Keratinocyte (primary cell): ENCODE results near the gene PARD6G. TPM values are rescaled to one million over a fixed set of nuclear protein-coding genes. Genes with fewer than 3 reads are reported as not detected.

Source experiments
- DNase-seq: peaks from one replicate; pipeline ENCODE4 v3.0.0-alpha.2; 2011; ENCODE audit warnings: low read depth, missing footprints, low spot score
- FAIRE-seq: peaks from 2 replicates; lab custom pipeline; 2011; peaks lifted over from hg19 to GRCh38; lab: Jason Lieb, UNC
- H2AFZ ChIP-seq: 2 replicates; pipeline ENCODE4 v1.6.0; 2012; ENCODE audit warnings: low read length, control low read depth, inconsistent platforms; ENCODE audit not compliant: control insufficient read depth
- H3K27ac ChIP-seq: 2 replicates; pipeline ENCODE4 v1.5.1; 2011; ENCODE audit warnings: low read length; ENCODE audit not compliant: control insufficient read depth, insufficient read depth
- H3K27me3 ChIP-seq: 3 replicates; pipeline ENCODE4 v1.6.0; 2011; ENCODE audit warnings: low read length; ENCODE audit not compliant: control insufficient read depth, insufficient read depth; ENCODE audit errors: extremely low read depth
- H3K36me3 ChIP-seq, 2 experiments: 2 replicates in 1 of 2; 3 replicates in 1 of 2; pipeline ENCODE4 v1.5.1; 2011; ENCODE audit warnings: low read length in 2 of 2, mild to moderate bottlenecking in 1 of 2; ENCODE audit not compliant: control insufficient read depth in 2 of 2, insufficient read depth in 2 of 2; ENCODE audit errors: extremely low read depth in 1 of 2
- H3K4me1 ChIP-seq: 3 replicates; pipeline ENCODE4 v1.5.1; 2011; ENCODE audit warnings: low read length; ENCODE audit not compliant: control insufficient read depth, insufficient read depth; ENCODE audit errors: extremely low read depth
- H3K4me2 ChIP-seq: 3 replicates; pipeline ENCODE4 v1.6.0; 2011; ENCODE audit warnings: low read depth, low read length; ENCODE audit not compliant: control insufficient read depth, insufficient read depth; ENCODE audit errors: extremely low read depth
- H3K4me3 ChIP-seq, 3 experiments: fragments of 200-600 bp in 1 of 3; sonication (generic) in 1 of 3; 2 replicates in 2 of 3; 3 replicates in 1 of 3; pipeline ENCODE4 v1.5.1; 2011 to 2016; ENCODE audit warnings: low read length in 3 of 3, mild to moderate bottlenecking in 3 of 3, control low read depth in 2 of 3, inconsistent platforms in 1 of 3, low read depth in 1 of 3, mixed read lengths in 1 of 3, mixed run types in 1 of 3, moderate library complexity in 1 of 3; ENCODE audit not compliant: control insufficient read depth in 2 of 3, insufficient read depth in 2 of 3; ENCODE audit errors: extremely low read depth in 1 of 3
- H3K79me2 ChIP-seq: 2 replicates; pipeline ENCODE4 v1.6.0; 2012; ENCODE audit warnings: low read length; ENCODE audit not compliant: control insufficient read depth, insufficient read depth
- H3K9ac ChIP-seq: 3 replicates; pipeline ENCODE4 v1.6.0; 2011; ENCODE audit warnings: low read length; ENCODE audit not compliant: control insufficient read depth, insufficient read depth; ENCODE audit errors: extremely low read depth
- H3K9me1 ChIP-seq: 3 replicates; pipeline ENCODE4 v1.6.0; 2011; ENCODE audit warnings: low read length; ENCODE audit not compliant: control insufficient read depth, insufficient read depth; ENCODE audit errors: extremely low read depth
- H3K9me3 ChIP-seq: 2 replicates; pipeline ENCODE4 v1.5.1; 2012; ENCODE audit warnings: low read depth, low read length; ENCODE audit not compliant: control insufficient read depth
- H4K20me1 ChIP-seq: 3 replicates; pipeline ENCODE4 v1.6.0; 2011; ENCODE audit warnings: low read length; ENCODE audit not compliant: control insufficient read depth, insufficient read depth; ENCODE audit errors: extremely low read depth
- EZH2 ChIP-seq: IDR thresholded peaks from one replicate; pipeline ENCODE4 v1.6.1; 2012; ENCODE audit warnings: inconsistent platforms, mild to moderate bottlenecking, low read length, moderate library complexity
- dilution Hi-C: fragments of 300-500 bp; cut with MboI; formaldehyde crosslinking; loops from one replicate; pipeline ENCODE4 v1.7.0; 2020; ENCODE audit warnings: low sequenced_read_pairs; ENCODE audit not compliant: extremely low pct_ligation_motif_present
- polyA plus RNA-seq, 5 experiments: library from polyadenylated mRNA; depleted of rRNA in 3 of 5; stranded (reverse) in 3 of 5; stranded (forward) in 1 of 5; unstranded in 1 of 5; fragments of >200 nt; gene quantifications; 1 replicate in 1 of 5; 2 replicates in 3 of 5; 3 replicates in 1 of 5; pipeline versions ENCODE4 v1.2.1 to v1.2.3, GENCODE V29; 2011 to 2012; ENCODE audit warnings: missing spikeins in 2 of 5, low read depth in 1 of 5, low replicate concordance in 1 of 5
- TF ChIP-seq, protein P1 (sequence below), 3 experiments: IDR thresholded peaks in 1 of 3; conservative IDR thresholded peaks in 1 of 3; optimal IDR thresholded peaks in 1 of 3; 2 replicates in 2 of 3; 3 replicates in 1 of 3; pipeline versions ENCODE3 to v1.5.1; 2011; ENCODE audit warnings: low read length in 3 of 3, mild to moderate bottlenecking in 3 of 3, moderate library complexity in 2 of 3, control low read depth in 1 of 3, inconsistent platforms in 1 of 3; ENCODE audit not compliant: insufficient read depth in 2 of 3; ENCODE audit errors: extremely low read depth in 1 of 3

PARD6G gene
- polyA plus RNA-seq, 1 donor (not counting 4 experiments of a cell fraction or from before 2014, with no cell fraction given) = 21.3 TPM

DNA sequence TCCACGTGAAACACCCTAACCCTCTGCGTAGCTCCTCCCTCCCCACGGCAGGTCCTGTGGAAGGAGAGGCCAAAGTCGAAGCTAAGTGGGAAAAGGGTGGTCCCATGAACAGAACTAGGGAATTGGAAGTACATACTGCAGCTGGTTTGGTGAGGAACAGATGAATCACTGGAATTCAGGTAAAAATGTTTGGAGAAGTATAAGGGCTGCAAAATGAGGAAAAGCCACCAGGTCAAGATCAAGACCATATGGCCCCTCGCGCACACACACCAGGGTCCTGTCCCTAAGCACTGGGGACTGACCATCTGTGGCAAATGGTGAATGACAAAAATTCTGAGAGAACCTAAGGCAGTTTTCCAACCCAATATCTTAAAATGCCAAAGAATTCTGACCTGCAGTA is 3.1 kb downstream of the PARD6G start:
- Histone ChIP-seq H3K36me3 (peaks cover 0 to 4% of the 10 kb centered on the region in 2 experiments), H3K4me1 (peaks cover 30% of the 10 kb centered on the region), H3K27me3 (no peaks in the 10 kb centered on the region), H3K4me2 (no peak overlapping the region), H4K20me1 (peaks cover 8% of the 10 kb centered on the region), H3K9me3 (no peaks in the 10 kb centered on the region), H3K79me2 (peaks cover 66% of the 10 kb centered on the region), H3K27ac (no peak overlapping the region), H3K9ac (no peak overlapping the region), H3K9me1 (peaks cover 8% of the 10 kb centered on the region), H2AFZ (no peak overlapping the region), H3K4me3 (no peak overlapping the region)
- dilution Hi-C loops = no loop called here
- no peak for TF ChIP-seq EZH2
- TF ChIP-seq, protein P1, sequence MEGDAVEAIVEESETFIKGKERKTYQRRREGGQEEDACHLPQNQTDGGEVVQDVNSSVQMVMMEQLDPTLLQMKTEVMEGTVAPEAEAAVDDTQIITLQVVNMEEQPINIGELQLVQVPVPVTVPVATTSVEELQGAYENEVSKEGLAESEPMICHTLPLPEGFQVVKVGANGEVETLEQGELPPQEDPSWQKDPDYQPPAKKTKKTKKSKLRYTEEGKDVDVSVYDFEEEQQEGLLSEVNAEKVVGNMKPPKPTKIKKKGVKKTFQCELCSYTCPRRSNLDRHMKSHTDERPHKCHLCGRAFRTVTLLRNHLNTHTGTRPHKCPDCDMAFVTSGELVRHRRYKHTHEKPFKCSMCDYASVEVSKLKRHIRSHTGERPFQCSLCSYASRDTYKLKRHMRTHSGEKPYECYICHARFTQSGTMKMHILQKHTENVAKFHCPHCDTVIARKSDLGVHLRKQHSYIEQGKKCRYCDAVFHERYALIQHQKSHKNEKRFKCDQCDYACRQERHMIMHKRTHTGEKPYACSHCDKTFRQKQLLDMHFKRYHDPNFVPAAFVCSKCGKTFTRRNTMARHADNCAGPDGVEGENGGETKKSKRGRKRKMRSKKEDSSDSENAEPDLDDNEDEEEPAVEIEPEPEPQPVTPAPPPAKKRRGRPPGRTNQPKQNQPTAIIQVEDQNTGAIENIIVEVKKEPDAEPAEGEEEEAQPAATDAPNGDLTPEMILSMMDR (optimal IDR thresholded peaks at IDR 0.05 in 1 of 3, IDR thresholded peaks at IDR 0.05 in 1 of 3, conservative IDR thresholded peaks at IDR 0.05 in 1 of 3; ENCODE audit: extremely low read depth in 1 of 3, insufficient read depth in 2 of 3, low read length in 3 of 3) = no peak
- DNase-seq (no peak), FAIRE-seq (no peak)

DNA sequence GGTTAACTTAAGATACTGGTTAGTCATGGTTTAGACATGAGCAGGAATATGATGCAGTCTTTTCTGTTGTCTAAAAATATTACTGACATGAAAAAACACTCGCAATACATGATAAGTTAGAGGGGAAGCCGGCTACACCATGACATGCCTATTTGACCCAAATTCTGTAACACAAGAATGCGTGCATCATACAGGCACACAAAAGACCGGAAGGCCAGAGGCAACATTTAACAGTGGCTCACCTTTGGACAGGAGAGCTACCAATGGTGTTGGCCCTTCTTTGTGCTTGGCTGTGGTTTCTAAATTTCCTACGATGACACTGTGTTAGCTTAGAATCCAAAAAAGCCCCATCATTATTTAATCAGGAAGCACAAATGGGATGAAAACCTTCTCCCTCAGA is 4.1 kb downstream of the PARD6G start:
- Histone ChIP-seq H4K20me1 (peaks cover 11% of the 10 kb centered on the region), H3K9me1 (peaks cover 8% of the 10 kb centered on the region), H3K36me3 (peaks cover 0 to 4% of the 10 kb centered on the region in 2 experiments), H3K9ac (no peak overlapping the region), H3K4me2 (no peak overlapping the region), H3K4me1 (peaks cover 28% of the 10 kb centered on the region), H3K27me3 (no peaks in the 10 kb centered on the region), H3K79me2 (peaks cover 74% of the 10 kb centered on the region), H3K4me3 (no peak overlapping the region), H3K27ac (no peak overlapping the region), H2AFZ (no peak overlapping the region), H3K9me3 (no peaks in the 10 kb centered on the region)
- TF ChIP-seq, protein P1 (optimal IDR thresholded peaks at IDR 0.05 in 1 of 3, IDR thresholded peaks at IDR 0.05 in 1 of 3, conservative IDR thresholded peaks at IDR 0.05 in 1 of 3; ENCODE audit: extremely low read depth in 1 of 3, insufficient read depth in 2 of 3, low read length in 3 of 3) = no peak
- TF ChIP-seq EZH2 = no peak
- dilution Hi-C loops = no loop called here
- FAIRE-seq (peak; percentile 72), DNase-seq (no peak)
